Gastroesophageal sphincter (tissue), 3 donors: ENCODE results near the gene MUC22.

ENCODE experiments used
- POLR2AphosphoS5 ChIP-seq: sonication (generic); formaldehyde crosslinking; IDR thresholded peaks from one replicate; pipeline ENCODE4 v1.6.1; 2017; ENCODE audit warnings: antibody characterized with exemption
- TF ChIP-seq, protein P1 (sequence below), 4 experiments: fragments of 200-600 bp in 2 of 4; fragments of 450-650 bp in 2 of 4; sonication (generic) in 1 of 4; IDR thresholded peaks; one replicate each; pipeline ENCODE4 v1.5.1; 2017 to 2019; ENCODE audit warnings: antibody characterized with exemption in 4 of 4, mild to moderate bottlenecking in 2 of 4, moderate library complexity in 2 of 4

DNA sequence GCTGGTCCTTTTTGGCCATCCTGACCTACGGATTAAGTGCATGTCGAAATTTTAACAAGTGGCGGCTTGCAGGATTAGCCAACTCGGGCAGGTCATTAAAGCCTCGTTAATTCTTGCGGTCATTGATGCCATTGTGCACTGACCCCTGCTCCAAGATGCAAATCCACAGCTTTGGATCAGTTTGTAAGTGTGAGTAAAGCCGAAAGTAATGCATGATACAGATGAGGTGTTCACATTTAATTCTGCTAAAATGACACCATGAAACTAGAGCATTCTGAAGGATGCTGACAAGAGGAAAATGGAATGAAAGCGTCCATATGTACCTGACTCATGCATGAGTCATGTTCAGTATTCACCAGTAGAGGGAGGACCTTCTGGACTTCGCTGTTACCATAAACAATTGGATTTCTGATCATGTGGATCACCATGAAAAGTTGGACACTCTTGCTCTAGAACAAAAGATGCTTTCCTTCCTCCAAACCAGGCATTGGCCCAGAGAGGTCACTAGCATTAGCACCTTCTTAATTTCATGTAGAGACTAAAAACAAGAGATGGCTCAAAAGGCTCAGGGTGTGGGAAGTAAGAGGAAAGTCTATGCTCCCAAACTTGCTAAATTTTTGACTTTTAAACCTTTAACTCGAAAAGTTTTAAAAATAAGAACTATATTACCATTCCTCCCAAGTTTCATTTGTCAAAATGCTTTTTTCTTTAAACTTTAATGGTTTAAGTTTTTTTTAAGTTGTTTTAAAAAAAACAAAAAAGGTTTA lies 48.0 kb downstream of the MUC22 start:
- TF ChIP-seq, protein P1, sequence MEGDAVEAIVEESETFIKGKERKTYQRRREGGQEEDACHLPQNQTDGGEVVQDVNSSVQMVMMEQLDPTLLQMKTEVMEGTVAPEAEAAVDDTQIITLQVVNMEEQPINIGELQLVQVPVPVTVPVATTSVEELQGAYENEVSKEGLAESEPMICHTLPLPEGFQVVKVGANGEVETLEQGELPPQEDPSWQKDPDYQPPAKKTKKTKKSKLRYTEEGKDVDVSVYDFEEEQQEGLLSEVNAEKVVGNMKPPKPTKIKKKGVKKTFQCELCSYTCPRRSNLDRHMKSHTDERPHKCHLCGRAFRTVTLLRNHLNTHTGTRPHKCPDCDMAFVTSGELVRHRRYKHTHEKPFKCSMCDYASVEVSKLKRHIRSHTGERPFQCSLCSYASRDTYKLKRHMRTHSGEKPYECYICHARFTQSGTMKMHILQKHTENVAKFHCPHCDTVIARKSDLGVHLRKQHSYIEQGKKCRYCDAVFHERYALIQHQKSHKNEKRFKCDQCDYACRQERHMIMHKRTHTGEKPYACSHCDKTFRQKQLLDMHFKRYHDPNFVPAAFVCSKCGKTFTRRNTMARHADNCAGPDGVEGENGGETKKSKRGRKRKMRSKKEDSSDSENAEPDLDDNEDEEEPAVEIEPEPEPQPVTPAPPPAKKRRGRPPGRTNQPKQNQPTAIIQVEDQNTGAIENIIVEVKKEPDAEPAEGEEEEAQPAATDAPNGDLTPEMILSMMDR (IDR thresholded peaks at IDR 0.05), result peak in 3 of 4 experiments; percentile 43 to 48 (median 46)
- peak; percentile 22 for TF ChIP-seq POLR2AphosphoS5
